Urothelium cell line (cell line): ENCODE data around the gene GOLGA2.
"Not testable (repeated sequence)": the region's sequence is repeated elsewhere in the genome, so short reads cannot be mapped to it uniquely, and the experiment has no call there.

Experiments
- DNase-seq: peaks from one replicate; pipeline ENCODE4 v3.0.0; 2011; ENCODE audit warnings: low spot score, mixed read lengths
- FAIRE-seq: peaks from 2 replicates; lab custom pipeline; 2011; peaks lifted over from hg19 to GRCh38; lab: Jason Lieb, UNC

Gene GOLGA2

GRCh38 chr9:128244837-128245231, 31.0 kb downstream of the GOLGA2 start:
- FAIRE-seq (no peak), DNase-seq (no peak)

DNA sequence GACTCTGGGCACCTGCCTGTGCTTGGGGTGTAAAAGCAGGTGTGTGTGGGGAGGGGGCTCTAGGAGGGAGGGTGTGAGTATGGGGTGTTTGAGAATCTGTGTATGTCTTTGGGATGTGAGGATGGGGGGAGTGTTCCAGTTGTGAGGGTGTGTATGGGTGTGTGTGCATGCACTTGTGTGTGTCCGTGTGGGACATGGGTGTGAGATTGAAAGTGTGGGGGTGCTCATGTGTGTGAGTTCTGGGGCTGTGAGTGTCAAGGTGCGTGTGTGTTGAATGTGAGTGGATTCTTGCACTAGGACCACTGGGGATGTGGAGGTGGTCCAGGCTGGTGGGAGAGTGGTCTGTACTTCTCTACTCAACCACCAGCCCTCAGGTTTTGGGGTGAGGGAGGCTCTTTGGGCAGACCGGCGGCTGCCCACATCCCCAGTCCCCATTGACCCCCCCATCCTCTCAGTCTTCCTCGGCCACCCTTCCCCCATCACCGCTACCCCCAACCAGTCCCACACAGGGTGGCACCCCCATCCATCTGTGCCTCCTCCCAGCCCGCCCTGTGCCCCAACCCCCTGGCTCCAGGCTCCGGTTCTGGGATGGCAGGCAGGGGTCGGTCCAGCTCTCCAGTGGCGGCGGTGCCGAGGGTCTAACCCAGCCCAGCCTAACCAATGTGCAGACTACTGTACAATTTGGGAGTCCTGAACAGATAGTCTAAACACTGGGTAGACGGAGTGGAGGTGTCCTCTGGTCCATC, 31.5 kb downstream of the GOLGA2 start:
- FAIRE-seq (no peak), DNase-seq (no peak)

GRCh38 chr9:128243215-128244018, 32.4 kb downstream of the GOLGA2 start:
- no peak for DNase-seq
- no peak for FAIRE-seq

GRCh38 chr9:128242828-128243214, 33.0 kb downstream of the GOLGA2 start:
- FAIRE-seq: no peak
- no peak for DNase-seq

DNA sequence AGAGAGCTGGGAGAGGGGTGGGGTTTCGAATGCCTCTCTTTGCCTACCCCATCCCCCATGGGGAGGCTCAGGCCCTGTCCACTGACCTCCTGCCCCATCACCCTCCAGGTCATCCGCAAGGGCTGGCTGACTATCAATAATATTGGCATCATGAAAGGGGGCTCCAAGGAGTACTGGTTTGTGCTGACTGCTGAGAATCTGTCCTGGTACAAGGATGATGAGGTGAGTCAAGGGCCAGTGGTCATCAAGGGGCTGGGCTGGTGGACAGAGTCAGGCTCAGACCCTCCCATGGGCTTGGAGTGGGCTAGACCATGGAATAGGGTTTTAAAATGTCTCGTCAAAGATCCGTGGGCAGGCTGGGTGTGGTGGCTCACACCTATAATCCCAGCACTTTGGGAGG, 33.7 kb downstream of the GOLGA2 start:
- DNase-seq (no peak), FAIRE-seq (no peak)

DNA sequence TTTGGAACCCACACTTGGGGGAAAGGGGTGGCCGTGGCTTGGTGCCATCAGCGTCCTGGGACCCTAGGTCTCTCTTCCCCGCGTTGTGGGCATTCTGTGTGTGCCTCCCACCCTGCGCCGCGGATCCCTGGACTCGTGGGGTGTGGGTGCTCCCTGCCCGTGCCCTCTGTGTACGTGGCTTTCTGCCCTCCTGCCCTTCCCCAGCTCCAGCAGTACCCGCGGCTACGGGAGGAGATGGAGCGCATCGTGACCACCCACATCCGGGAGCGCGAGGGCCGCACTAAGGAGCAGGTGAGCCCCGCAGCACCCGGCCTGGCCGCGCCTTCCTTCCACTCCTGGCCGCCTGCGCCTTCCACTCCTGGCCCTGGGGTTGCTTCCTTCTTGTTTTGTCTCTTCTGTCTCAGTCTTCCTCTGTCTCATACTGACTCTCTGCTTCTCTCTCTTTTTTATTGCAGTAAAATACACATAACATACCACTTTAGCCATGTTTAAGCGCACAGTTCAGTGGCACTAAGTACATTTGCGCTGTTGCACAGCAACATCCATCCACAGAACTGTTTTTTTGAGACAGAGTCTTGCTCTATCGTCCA, 41.9 kb downstream of the GOLGA2 start:
- no peak for DNase-seq
- FAIRE-seq: no peak

DNA sequence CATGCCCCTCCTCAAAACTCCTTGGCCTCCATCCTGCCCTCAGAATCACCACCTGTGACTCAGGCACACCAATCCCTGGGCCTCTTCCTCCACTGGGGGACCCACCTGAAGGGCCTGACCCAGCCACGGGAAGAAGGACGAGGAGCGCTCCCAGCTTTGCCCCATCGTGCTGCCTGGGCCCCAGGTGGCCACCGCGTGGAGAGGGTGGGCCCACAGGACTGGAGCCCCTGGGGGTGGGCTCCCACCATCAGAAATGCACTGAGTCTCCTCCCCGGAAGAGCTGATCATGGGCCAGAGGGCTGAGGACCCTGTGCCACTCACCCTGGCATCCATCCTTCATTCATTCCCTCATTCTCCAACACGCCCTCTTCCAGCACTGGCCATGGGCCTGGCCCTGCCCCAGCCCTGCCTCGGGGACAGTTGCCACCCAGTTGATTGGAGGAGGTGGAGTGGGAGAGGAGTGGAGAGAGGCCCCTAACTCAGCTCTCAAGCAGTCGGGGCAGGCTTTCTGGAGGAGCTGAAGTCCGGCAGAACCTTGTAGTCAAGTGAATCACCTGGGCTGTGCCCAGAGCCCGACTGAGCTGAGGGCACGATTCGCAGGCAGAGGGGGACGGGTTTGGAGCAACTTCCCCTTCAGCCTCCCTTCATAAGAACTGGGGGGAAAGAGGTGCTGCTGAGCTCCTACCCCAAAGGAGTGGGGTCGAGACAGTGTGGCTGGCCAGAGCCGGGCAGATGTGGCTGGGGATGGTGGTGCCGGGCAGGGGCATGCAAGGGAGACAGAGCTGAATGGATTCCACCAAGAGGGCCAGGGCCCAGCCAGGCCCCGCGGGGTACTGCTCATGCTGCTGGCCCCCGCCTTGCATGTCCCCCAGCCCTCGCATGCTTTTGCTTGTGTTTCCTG, 43.0 kb downstream of the GOLGA2 start:
- FAIRE-seq: no peak
- no peak for DNase-seq

- FAIRE-seq (no peak), DNase-seq (no peak)
Measured at GRCh38 chr9:128231638-128232527, 43.9 kb downstream of the GOLGA2 start.

GRCh38 chr9:128230897-128231296, 44.9 kb downstream of the GOLGA2 start:
- not testable (repeated sequence) for DNase-seq, FAIRE-seq

GRCh38 chr9:128226412-128226801, 49.4 kb downstream of the GOLGA2 start:
- DNase-seq: no peak
- no peak for FAIRE-seq

DNA sequence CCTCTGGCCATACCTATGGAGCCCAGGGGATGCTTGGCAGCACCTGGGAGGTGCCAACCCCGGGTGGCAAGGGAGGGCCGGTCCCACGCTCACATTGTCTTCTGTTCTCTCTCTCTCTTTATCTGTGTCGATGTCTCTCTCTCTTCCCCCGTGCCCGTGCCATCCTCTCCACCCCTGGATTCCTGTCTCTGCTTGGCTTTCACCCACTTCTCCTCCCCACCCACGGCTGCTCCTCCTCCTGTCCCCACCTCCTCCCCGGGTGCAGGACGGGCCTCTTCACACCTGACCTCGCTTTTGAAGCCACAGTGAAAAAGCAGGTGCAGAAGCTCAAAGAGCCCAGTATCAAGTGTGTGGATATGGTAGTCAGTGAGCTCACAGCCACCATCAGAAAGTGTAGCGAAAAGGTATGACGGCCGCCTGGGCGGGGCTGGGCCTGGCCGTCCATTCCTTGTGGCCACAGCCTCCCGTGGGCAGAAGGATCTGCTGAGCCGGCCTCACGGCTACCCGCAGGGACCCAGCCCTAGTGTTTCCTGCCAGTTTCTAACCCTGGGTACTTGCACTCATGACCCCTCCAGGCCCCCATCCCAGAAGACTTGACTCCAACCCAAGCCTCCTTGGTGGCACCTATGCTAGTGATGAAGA, 49.9 kb downstream of the GOLGA2 start:
- DNase-seq (no peak), FAIRE-seq (no peak)

GRCh38 chr9:128224877-128225276, 50.9 kb downstream of the GOLGA2 start:
- FAIRE-seq: no peak
- DNase-seq: no peak

DNA sequence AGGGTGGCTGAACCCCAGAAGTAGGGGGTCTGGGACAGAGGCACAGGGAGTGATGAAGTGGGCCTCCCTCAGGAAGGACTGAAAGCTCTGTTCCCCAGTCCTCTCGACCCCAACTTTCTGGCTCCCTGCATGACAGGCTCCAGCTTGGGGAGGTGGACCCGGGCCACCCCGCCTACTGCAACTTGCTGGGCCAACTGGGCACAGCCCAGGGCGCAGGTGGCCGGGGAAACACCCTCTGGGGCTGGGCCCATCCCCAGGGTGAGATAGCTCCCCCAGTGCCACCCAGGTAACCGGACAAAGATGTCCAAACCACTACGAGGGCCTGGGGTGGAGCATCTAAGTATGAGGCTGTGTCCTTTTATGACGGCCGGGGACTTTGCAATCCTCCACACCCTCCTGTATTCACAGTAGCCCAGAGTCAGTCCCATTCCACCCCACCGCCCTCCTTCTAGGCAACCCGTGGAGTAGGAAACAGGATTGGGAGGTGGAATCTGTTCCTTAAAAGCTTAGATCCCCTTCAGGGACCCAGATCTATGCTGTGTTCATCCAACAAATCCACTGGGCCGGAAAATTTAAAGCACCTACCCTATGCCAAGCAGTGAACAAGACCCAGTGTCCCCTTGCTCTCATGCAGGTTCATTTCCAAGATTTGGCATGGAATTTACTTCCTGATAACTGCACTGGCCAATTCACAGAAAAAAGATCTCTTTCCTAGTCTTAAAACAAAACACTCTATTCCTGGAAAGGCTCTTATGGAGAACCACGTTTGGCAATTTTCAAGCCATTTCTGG, 52.7 kb downstream of the GOLGA2 start:
- DNase-seq (no peak), FAIRE-seq (no peak)

DNA sequence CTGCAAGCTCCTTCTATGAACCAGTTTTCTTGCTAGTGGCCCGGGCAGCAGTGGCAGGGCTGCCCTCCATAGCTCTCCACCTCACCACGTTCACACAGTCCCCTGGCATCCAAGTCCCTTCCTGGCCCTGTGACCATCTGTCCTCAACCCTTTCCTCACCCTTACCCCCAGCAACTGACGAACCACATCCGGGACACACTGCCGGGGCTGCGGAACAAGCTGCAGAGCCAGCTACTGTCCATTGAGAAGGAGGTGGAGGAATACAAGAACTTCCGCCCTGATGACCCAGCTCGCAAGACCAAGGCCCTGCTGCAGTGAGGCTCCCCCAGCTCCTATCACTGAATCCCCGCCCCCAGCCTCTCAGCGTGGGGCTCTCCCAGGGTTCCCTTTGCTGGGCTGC, 53.8 kb downstream of the GOLGA2 start:
- DNase-seq: no peak
- no peak for FAIRE-seq

DNA sequence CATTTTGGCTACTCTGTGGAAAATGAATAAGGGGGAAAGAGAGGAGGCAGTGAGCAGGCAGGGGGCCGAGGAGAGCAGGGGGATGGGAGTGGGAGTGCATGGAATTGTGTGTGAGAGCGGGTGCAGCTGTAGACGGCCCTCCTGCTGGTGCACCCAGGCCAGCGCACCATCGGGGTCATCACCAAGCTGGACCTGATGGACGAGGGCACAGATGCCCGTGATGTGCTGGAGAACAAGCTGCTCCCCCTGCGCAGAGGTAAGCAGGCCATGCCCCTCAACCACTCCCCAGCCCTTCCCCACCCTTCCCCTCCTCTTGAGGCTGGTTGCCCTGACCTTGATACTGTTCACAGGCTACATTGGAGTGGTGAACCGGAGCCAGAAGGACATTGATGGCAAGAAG, 56.0 kb downstream of the GOLGA2 start:
- DNase-seq (no peak), FAIRE-seq (no peak)

DNA sequence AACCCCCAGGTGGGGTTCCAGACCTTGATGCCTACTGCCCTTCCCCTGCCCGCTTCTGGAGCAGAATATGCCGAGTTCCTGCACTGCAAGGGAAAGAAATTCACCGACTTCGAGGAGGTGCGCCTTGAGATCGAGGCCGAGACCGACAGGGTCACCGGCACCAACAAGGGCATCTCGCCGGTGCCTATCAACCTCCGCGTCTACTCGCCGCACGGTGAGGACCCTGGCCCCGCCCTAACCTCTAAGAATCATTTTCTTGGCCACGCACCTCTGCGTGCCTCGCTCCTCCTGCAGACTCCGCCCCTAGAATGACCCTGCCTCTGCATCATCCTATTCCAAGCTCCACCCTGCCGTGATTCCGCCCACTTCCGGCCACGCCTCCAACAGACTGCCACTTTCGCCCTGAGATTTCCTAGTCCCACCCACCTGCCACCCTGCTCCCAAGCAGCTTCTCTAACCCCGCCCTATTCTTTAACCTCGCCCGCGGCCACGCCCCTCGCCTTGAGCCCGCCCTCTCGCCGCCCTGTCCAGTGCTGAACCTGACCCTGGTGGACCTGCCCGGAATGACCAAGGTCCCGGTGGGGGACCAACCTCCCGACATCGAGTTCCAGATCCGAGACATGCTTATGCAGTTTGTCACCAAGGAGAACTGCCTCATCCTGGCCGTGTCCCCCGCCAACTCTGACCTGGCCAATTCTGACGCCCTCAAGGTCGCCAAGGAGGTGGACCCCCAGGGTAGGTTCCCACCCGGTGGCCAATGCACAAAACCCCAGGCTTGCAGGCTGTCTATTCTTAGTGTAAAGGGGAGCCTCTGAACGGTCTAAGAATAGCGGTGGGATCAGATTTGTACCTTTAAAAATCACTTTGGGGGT, 57.1 kb downstream of the GOLGA2 start:
- FAIRE-seq (no peak), DNase-seq (no peak)

GRCh38 chr9:128218172-128218517, 57.7 kb downstream of the GOLGA2 start:
- DNase-seq (no peak), FAIRE-seq (no peak)
